GM18511 (cell line): ENCODE data around the gene GIGYF2.
"Not testable (repeated sequence)": the region's sequence is repeated elsewhere in the genome, so short reads cannot be mapped to it uniquely, and the experiment has no call there.

Experiments
- ATAC-seq: cut with Tn5 transposase; IDR thresholded peaks from one replicate; pipeline ENCODE4 v1.9.1; 2021; ENCODE audit warnings: mild to moderate bottlenecking, moderate library complexity; ENCODE audit not compliant: unreplicated experiment

GIGYF2 gene

DNA sequence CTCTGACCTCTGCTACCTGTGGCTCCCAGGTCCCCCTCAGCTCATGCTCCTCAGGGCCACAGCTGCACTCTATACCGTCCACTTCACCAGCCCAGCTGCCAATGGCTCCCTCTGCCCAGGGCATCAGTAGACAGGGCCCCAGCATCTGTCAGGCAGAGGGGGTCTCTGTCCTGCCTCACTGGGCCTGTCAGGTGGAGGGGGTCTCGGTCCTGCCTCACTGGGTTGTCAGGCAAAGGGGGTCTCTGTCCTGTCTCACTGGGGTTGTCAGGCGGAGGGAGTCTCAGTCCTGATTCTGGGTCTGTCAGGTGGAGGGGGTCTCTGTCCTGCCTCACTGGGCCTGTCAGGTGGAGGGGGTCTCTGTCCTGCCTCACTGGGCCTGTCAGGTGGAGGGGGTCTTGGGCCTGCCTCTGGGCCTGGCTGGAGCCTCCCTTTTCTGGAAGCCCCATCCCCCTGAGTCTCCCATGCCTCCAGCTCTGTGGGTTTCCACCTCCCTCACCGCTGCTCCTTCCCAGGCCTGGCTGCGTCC, 192.8 kb downstream of the GIGYF2 start:
- ATAC-seq = no peak

GRCh38 chr2:232890536-232890895, 193.4 kb downstream of the GIGYF2 start:
- ATAC-seq = no peak

DNA sequence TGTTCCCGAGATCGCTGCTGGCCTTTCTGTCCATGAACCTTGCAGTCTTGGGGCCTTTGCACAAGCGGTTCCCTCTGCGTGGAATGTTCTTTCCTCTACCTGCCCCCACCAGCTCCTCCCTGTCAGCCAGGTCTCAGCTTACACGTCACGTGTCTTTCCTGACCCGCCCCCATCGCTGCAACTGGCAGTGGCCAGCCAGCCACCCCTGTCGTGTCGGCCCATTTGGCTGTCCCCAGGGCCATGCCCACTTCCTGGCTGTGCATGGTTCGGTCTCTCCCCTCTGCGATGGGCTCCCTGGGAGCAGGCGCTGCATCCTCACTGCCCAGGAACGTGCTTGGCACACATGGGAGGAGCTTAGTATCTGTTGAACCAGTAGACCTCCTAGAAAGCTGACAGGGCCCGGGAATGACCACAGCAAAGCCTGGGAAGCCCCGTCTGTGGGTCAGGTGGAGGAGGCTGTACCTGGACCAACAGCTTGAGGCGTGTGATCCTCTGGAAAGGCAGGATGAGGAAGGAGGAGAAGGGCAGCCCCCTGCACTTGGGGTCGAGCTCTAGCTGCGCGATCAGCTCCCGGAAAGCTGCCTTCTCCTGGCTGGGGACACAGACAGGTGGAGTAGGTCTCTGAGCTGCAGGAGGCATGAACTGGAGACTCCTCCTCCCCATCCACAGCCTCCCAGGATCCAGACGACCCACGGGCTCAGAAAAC, 193.9 kb downstream of the GIGYF2 start:
- ATAC-seq = no peak

DNA sequence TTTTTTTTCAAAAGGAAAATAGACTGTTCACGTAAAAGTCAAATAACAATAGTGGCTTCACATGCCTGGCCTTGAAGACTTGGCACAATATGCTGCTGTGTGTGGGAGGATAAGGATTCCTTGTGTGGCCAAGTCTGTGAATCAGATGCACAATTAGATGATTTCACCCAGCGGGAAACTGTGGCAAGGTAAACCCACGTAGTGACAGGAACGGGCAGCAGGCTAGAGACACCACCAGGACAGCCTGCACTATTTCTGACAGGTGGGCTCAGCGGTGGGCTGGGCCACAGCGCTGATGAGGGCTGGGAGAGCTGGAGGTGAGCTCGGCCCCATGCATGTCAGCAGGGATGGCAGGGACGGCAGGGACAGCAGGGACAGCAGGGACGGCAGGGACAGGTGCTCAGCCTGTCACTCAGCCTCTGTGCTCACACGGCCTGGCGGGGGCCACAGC, 194.5 kb downstream of the GIGYF2 start:
- ATAC-seq = no peak

DNA sequence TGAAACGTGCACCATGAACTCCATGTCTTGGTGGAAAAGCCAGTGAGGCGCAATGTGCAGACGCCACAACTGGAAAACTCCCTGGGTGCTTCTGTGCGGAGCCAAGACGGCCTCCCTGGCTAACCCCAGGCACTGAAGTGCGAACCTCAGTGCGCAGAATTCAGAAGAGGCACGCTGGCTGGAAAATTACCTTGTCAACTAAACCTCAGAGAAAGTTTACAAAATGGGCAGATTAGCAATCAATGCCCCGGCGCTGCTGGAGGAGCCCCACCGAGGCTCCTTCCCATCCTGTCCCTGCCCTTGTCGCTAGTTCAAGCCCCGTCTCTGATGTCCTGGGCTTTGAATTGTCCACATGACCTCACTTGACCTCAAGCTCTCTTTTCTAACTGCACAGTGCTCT, 195.1 kb downstream of the GIGYF2 start:
- no peak for ATAC-seq

DNA sequence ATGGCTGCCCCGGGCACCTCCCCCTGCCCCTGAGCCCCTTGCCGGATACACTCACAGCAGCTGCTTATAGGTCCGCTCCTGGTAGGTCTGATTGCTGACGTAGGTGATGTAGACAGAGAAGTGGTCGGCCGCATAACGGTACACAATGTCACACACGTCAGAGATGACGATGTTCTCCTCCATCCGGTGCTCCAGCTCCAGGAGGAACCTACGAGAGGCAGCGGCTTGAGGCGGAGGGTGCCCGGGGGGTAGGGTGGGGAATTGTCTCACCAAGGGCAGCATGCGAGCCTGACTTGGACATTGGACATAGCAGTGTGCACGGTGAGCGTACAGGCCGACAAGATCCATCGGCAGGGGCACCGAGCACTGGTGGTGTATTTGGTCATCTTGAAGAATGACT, 195.7 kb downstream of the GIGYF2 start:
- ATAC-seq = no peak

- no peak for ATAC-seq
Observed at GRCh38 chr2:232893834-232894233, 196.7 kb downstream of the GIGYF2 start.

DNA sequence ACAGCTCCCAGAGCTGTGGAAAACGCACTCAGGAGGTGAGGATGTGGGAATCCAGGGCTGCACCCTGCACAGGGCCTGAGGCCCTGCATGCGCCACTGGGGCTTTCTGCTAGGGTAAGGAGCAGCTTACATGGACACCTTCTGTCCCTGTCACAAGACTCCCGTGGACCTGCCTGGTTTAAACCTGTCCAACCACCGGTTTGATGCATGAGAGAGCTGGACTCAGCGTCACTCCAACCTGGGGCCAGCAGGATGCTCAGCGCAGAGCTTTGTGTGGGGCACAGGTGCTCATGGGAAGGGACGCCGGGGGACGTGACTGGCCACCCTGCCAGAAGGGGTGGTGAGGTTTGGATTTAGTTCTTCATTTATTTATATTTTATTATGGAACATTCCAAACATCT, 197.1 kb downstream of the GIGYF2 start:
- ATAC-seq = no peak

- ATAC-seq = no peak
Observed at GRCh38 chr2:232894746-232895145, 197.6 kb downstream of the GIGYF2 start.

- no peak for ATAC-seq
Observed at GRCh38 chr2:232896111-232896510, 199.0 kb downstream of the GIGYF2 start.

GRCh38 chr2:232896720-232897597, 199.8 kb downstream of the GIGYF2 start:
- ATAC-seq = no peak

- ATAC-seq = no peak
Observed at GRCh38 chr2:232897598-232898408, 200.7 kb downstream of the GIGYF2 start.

DNA sequence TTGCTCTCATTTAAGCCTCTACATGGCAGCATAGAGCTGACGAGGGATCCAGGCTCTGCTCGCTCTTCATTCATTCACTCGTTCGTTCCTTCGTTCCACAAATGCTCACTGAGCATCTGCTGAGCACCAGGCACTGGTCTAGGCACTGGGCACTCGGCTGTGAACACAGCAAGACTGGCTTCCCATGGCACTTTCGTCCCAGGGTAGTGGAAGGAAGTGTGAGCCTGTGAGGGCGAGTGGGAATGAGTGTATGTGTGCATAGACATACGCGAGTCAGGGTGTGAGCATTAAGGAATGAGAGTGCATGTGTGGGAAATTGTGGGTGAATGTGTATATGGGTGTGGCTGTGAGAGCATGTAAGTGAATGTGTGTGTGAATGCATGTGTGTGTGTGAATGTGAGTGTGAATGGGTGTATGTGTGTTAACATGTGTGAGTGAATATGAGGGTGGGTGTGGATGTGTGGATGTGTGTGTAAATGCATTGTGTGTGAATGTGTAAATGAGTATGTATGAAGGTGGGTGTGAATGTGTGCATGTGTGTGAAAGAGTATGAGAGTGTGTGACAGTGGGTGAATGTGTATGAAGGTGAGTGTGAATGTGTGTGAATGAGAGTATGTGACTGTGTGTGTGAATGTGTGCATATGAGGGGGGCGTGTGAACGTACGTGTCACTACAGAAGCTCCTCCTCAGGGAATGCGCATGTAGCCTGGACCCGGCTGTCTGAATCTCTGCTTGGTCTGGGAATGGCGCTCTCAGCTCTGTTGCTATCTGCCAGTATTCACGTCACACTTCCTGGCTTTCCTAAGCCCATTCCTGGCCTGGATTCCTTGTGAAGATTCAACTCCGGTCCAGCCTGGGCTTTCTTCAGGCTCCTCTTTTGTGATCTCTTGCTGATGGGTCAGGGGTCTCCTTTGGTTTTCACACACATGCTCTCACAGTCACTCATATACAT, 201.7 kb downstream of the GIGYF2 start:
- ATAC-seq = no peak

DNA sequence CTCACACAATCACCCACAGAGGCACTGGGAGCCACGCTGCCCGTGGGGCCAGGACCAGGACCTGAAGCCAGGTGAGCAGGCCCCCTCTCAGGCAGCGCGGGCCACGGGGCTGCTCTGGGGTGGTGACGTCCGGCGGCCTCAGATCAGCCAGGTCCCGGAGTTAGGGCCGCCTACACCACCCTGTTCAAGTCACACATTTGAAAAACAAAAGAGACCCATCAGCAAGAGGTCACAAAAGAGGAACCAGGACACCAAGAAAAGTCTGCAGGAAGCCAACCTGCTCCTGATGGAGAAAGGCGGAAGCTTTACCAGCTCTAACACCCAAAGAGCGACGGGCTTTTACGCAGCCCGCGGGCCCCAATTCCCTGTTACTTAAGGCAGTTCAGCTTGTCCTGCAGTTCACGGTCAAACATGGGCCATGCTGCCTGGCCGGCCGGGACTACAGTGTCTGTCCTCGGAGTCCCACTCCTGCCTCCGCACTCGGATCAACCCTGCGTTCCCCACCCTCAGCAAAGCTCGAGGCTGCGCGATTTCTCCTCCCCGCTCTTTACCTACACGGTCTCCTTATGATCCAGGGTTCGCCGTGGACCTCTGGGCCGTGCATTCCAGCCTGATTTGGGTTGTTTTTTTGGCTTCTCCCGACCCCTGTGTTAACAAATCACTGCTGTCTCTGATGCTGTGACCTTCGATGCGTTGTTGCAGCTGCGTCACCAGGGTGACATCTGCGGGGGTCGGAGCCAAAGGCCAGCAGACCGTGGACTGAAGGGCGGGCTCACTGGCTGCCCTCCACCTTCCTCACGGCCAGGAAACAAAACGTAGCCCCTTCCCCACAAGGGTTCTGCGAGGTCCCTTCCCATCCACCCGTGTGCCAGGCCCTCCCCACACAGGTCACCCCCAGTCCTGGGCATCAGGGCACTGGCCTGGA, 203.9 kb downstream of the GIGYF2 start:
- no peak for ATAC-seq

DNA sequence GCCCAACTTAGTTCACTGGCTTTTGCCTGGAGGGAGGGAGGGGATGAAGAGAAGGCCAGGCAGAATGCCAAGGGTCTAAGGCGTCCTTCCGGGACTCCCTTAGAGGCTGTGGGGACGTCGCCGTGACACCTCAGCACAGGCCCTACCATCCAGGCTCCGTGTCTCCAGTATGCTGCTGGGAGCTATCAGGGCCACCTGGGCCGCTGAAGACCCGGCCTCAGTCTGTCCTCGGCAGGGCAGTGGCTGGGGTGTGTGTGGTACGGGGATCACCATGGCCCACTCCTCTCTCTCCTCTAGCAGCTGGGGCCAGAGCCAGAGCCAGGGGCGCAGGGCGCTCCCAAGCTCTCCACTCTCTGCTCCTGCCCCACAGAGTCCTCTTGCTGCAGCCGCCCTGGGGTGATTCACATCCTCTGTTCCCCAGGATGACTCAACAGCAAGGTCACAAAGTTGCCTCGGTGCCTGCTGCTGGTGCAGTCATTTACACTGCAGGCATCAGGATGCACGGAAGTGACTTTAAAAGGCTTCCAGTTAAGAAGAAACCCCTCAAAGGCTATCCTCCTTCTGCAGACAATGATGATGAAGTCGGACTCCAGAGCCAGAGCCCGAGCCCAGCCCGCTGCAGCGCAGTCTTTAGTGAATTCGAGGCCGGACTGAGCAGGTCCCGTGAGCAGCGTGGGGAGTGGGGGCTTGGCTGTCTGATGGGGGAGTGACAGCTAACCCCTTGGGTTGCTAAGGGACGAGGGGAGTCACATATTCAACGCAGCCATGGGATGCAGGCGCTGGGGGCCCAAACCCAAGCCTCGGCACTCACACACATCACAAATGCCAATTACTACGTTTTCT, 204.8 kb downstream of the GIGYF2 start:
- no peak for ATAC-seq

DNA sequence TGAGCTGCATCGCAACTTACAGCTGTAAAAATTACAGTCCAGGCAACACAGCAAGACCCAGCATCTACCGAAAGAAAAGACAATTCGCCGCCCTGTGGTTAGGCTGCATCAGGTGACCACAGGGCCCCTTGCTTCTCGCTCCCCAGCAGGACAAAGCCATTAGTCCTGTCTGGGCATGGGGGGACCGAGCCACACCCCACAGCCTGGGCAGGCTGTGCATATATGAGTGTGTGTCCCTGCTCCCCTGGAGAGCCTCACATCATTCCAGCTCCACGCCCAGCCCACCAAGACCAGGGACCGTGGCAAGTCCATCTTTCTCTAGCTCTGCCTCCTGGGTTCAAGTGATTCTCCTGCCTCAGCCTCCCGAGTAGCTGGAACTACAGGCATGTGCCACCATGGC, 206.9 kb downstream of the GIGYF2 start:
- no peak for ATAC-seq

GRCh38 chr2:232906867-232907717, 210.0 kb downstream of the GIGYF2 start:
- ATAC-seq = not testable (repeated sequence)
